Measurements from ENCODE around the gene KCTD19.

DNA sequence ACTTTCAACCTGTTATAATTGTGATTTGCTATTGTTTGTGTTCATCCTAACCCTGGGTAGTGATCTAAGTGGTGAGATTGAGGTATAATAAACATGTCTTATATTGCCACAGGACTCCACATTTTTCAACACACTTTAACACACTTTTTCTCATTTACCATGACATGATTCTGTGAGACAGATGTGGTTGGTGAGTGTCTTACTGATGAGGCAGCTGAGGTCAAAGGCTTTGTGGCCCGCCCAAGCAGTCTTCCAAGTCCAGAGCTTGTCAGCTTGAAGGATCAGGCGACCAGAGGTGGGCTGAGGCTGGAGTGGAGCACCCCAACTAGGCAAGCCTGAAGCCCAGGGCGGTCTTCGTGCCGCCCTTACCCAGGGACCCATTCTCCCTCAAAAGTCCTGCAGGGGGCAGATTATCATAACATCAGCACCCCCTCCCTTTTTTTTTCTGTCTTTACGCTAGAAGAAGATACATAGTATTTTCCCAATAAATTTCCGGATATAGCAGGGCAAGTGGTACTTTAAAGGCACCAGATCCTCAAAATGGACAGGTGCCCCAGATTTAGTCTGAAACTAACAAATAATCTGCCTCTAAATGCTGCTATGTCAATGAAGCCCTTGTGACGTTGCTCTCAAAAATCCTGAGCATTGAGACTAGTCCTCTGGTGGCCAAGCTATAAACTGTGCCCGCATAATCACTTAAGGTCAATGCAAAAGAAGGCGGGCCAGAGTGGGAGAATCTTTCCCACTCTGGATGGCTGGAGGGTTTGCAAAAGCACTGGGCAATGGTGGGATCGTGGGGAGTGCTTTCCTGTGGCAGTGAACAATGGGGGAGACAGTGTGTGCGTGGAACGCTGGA is 21.1 kb downstream of the KCTD19 start:
- TF ChIP-seq GATA3 (IDR thresholded peaks at IDR 0.05; ENCODE audit: low read depth, low read length) (no peak), GATA2 (IDR thresholded peaks at IDR 0.05; ENCODE audit: low read depth, low read length) (no peak)

Measured in SH-SY5Y (cell line).